ENCODE results near the gene C9orf78.

The C9orf78 gene, protein sequence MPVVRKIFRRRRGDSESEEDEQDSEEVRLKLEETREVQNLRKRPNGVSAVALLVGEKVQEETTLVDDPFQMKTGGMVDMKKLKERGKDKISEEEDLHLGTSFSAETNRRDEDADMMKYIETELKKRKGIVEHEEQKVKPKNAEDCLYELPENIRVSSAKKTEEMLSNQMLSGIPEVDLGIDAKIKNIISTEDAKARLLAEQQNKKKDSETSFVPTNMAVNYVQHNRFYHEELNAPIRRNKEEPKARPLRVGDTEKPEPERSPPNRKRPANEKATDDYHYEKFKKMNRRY

DNA sequence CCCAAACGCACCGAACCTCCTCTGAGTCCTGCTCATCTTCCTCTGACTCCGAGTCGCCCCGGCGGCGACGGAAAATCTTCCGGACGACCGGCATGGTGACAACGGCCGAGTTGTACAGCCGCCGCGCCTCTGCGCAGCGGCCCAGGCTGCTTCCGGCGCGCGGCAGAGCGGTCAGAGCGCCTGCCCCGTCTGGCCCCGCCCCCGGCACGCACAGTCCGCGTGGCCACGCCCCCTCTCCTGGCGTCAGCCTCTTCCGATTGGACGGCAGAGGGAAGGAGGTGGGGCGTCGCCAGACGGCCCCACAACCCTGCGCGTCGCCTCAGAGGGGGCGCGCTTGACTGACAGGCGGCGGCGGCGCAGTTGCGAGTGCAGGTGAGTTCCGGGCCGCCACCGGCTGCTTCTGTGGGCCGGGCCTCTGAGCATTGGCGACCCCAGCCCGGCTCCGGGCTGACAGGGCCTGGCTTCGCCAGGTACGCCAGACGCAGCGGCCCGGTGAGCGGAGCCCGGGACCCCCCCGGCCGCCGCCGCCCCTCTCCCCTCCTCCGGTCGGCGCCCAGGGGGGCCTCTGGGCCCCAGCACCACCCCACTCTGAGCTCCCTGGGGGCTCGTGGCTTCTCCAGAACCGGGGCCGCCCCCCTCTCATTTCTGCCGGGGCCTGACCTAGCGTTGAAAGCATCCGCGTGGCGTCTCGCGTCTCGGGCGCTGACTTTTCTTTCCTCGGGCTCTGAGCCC lies at the start of gene C9orf78, which contains the start of gene USP20:
TSS of gene C9orf78 (minus strand) at position 148 of the 732 bp plus-strand sequence. CDS start at position 94, 54 bp downstream.
TSS of gene USP20 (plus strand) at position 331 of the 732 bp plus-strand sequence. CDS start 17,098 bp downstream, outside the sequence.
- peak within 1 kb of the TSS; percentile 89 for H3K4me3 Mint-ChIP-seq
- H3K36me3 Mint-ChIP-seq = peaks cover 6% of the 10 kb centered on the region
- no peaks in the 10 kb centered on the region for H3K9me3 Mint-ChIP-seq
- H3K27me3 Mint-ChIP-seq = no peaks in the 10 kb centered on the region
- H3K27ac Mint-ChIP-seq = peak within 1 kb of the TSS; percentile 94
- peaks cover 54% of the 10 kb centered on the region for H3K4me1 Mint-ChIP-seq
- peak; percentile 99 for ATAC-seq

DNA sequence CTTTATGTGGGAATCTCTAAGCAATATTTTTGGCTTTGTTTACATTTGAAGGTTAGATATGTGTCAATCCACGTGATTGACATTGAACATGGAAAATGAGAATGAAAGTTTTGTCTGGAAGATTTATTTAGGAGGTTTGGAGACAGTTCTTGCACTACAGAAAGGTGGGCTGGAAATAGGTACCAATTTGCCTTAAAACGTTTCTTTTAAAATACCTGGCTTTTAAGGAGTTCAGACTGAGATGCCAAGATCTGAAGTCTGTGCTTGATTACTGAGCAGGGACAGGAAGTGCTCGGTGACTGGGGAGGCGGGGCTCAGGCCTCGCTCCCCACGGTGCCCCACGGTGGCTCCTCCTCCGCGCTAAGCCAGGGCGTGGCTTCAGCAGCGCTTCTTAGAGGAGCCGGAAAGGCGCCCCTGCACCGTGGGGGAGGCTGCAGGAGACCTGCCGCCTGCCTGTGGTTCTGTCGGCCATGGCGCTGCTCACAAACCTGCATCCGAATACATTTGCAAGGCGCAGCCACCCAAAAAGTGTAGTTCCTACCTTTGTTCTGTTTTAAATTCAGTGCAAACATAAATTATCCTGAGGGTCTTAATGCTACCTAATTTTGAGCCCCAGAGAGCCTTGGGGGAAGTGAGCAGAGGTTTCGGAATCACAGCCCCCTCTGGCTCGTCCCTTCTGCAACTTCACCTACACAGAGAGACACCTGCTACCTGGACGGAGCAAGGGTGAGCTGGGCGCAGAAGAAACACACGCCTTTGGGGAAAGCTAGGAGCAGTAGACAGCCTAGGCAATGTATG lies 49.3 kb upstream of the C9orf78 start:
- peaks cover 21% of the 10 kb centered on the region for H3K36me3 Mint-ChIP-seq

GRCh38 chr9:129881547-129882324 lies 46.7 kb upstream of the C9orf78 start:
- Mint-ChIP-seq H3K36me3 (peaks cover 15% of the 10 kb centered on the region), H3K9me3 (no peaks in the 10 kb centered on the region), H3K4me3 (no peak overlapping the region), H3K27me3 (no peaks in the 10 kb centered on the region), H3K4me1 (peaks cover 37% of the 10 kb centered on the region), H3K27ac (no peak overlapping the region)
- ATAC-seq = no peak

More for the DNA sequence above, 49.3 kb upstream of the C9orf78 start:
- H3K27ac Mint-ChIP-seq = peak overlapping the region; percentile 97
- H3K4me1 Mint-ChIP-seq = peaks cover 58% of the 10 kb centered on the region
- peak; percentile 70 for ATAC-seq
- peak overlapping the region; percentile 90 for H3K4me3 Mint-ChIP-seq
- peaks cover under 1% of the 10 kb centered on the region for H3K9me3 Mint-ChIP-seq
- H3K27me3 Mint-ChIP-seq = no peaks in the 10 kb centered on the region

DNA sequence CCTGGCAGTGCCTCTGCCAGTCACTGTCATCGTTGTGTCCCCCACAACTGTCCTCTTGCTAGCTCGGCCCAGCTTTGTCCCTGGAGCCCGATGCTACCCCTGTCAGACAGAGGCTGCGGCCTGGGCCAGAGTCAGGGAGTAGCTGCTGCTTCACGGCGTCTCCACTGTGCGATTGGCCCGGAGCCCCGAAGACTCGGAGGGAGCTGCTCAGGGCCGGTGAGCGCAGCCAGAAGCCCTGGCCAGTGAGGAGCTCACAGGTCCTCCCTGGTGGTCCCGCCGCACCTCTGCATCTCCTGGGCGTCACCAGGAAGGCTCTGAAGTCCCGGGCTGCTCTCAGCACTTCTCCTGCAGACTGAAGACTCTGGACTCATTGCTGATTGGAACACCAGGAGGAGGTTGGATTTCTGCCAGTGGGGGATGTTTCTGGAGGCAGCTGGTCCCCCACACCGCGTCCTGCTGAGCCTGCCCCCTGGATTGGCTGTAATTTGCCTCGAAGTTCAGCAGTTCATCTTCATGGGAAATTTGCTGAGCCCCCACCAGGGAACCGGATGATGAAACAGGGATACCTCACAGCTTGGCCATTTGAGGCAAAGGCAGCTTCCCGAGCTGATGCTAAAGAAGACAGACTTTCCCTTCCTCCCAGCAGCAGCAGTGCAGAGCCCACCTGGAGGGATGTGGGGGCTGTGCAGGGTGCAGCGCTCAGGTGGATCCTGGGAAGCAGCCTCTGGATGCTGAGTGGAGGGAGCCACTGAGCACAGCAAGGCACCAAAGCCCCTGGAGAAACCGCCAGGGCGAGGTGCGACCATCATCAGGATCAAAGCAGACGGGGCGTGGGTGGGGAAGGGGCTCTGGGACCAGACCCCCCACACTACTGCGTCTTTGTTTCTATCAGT lies 45.8 kb upstream of the C9orf78 start:
- H3K27me3 Mint-ChIP-seq = no peaks in the 10 kb centered on the region
- H3K36me3 Mint-ChIP-seq = peaks cover 15% of the 10 kb centered on the region
- H3K9me3 Mint-ChIP-seq = no peaks in the 10 kb centered on the region
- ATAC-seq = no peak
- no peak overlapping the region for H3K4me3 Mint-ChIP-seq
- peaks cover 31% of the 10 kb centered on the region for H3K4me1 Mint-ChIP-seq
- peak overlapping the region; percentile 48 for H3K27ac Mint-ChIP-seq

- ATAC-seq = no peak
- H3K4me3 Mint-ChIP-seq = no peak overlapping the region
- peaks cover 24% of the 10 kb centered on the region for H3K4me1 Mint-ChIP-seq
- no peaks in the 10 kb centered on the region for H3K9me3 Mint-ChIP-seq
- peak overlapping the region; percentile 48 for H3K27ac Mint-ChIP-seq
- H3K36me3 Mint-ChIP-seq = peaks cover 12% of the 10 kb centered on the region
- no peaks in the 10 kb centered on the region for H3K27me3 Mint-ChIP-seq
Observed at GRCh38 chr9:129879991-129880653, 45.0 kb upstream of the C9orf78 start.

DNA sequence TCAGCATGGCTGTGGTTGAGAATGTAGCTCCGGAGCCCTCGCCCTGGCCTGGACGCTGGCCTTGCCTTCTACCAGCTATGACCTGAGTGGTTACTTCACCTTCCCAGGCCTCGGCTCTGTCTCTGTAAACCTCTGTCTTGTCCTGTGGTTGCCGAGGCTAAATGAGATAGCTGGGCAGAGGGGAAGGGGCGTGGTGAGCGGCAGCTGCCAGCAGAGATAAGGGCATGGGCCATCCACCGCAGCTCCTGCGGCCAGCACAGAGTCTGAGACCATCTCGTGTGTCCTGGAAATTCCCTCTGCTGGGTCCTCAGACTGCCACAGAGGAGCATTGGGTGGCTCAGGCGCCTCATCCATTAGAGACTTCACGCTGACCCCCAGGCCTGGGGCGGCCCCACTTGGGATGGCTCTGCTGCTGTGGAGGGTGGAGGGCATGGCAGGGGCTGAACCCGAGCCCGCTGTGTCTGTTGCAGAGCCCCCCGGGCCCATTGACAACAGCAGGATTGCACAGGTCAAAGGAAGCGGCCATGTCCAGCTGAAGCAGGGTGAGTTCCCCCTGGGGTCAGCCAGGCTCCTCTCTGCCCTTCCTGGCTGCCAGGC lies 44.1 kb upstream of the C9orf78 start:
- no peak overlapping the region for H3K27ac Mint-ChIP-seq
- H3K27me3 Mint-ChIP-seq = no peaks in the 10 kb centered on the region
- no peak overlapping the region for H3K4me3 Mint-ChIP-seq
- H3K4me1 Mint-ChIP-seq = peaks cover 14% of the 10 kb centered on the region
- H3K36me3 Mint-ChIP-seq = peaks cover 13% of the 10 kb centered on the region
- H3K9me3 Mint-ChIP-seq = no peaks in the 10 kb centered on the region
- ATAC-seq = no peak

DNA sequence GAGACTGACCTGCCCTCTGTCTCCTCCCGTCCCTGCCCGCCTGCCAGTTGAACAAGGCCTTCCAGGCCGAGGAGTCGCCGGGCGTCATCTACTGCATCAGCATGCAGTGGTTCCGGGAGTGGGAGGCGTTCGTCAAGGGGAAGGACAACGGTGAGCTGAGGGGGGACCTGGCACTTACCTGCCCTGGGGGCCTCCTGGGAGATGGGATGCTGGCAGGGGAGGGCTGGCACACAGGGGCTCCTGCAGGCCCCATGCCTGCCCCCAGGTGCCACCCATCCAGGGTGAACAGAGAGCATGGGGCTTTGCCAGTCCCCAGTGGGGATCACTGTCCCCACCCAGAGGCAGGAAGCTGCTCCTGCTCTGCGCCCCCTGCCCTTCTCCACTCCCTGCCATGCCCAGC lies 43.2 kb upstream of the C9orf78 start:
- no peak for ATAC-seq
- Mint-ChIP-seq H3K36me3 (peaks cover 22% of the 10 kb centered on the region), H3K4me3 (no peak overlapping the region), H3K27me3 (no peaks in the 10 kb centered on the region), H3K27ac (no peak overlapping the region), H3K9me3 (no peaks in the 10 kb centered on the region), H3K4me1 (peaks cover 9% of the 10 kb centered on the region)

- peaks cover 12% of the 10 kb centered on the region for H3K4me1 Mint-ChIP-seq
- peak; percentile 52 for ATAC-seq
- peaks cover 23% of the 10 kb centered on the region for H3K36me3 Mint-ChIP-seq
- H3K27ac Mint-ChIP-seq = peak overlapping the region; percentile 54
- H3K4me3 Mint-ChIP-seq = no peak overlapping the region
- no peaks in the 10 kb centered on the region for H3K9me3 Mint-ChIP-seq
- no peaks in the 10 kb centered on the region for H3K27me3 Mint-ChIP-seq
Observed at GRCh38 chr9:129876815-129877214, 41.7 kb upstream of the C9orf78 start.

- Mint-ChIP-seq H3K27me3 (no peaks in the 10 kb centered on the region), H3K27ac (no peak overlapping the region), H3K36me3 (peaks cover 31% of the 10 kb centered on the region), H3K4me3 (no peak overlapping the region), H3K9me3 (no peaks in the 10 kb centered on the region), H3K4me1 (peaks cover 22% of the 10 kb centered on the region)
- ATAC-seq = no peak
Observed at GRCh38 chr9:129875687-129876395, 40.8 kb upstream of the C9orf78 start.

DNA sequence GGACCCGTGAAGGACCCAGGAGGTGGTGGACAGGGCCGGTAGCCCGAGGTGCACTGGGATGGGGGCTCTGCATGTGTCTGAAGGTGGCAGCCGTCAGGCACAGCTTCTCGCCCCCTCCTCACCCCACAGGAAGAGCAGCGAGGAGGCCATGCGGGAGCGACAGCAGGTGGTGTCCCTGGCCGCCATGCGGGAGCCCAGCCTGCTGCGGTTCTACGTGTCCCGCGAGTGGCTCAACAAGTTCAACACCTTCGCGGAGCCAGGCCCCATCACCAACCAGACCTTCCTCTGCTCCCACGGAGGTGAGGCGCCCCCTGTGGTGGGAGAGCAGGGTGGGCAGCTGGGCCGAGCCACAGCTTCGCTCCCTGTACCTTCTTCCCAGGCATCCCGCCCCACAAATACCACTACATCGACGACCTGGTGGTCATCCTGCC lies 40.1 kb upstream of the C9orf78 start:
- peaks cover 23% of the 10 kb centered on the region for H3K4me1 Mint-ChIP-seq
- no peaks in the 10 kb centered on the region for H3K27me3 Mint-ChIP-seq
- H3K36me3 Mint-ChIP-seq = peaks cover 34% of the 10 kb centered on the region
- H3K9me3 Mint-ChIP-seq = no peaks in the 10 kb centered on the region
- H3K4me3 Mint-ChIP-seq = no peak overlapping the region
- no peak for ATAC-seq
- H3K27ac Mint-ChIP-seq = no peak overlapping the region

GRCh38 chr9:129874261-129875101 lies 39.4 kb upstream of the C9orf78 start:
- no peak overlapping the region for H3K4me3 Mint-ChIP-seq
- H3K9me3 Mint-ChIP-seq = no peaks in the 10 kb centered on the region
- peaks cover 27% of the 10 kb centered on the region for H3K4me1 Mint-ChIP-seq
- no peaks in the 10 kb centered on the region for H3K27me3 Mint-ChIP-seq
- ATAC-seq = no peak
- no peak overlapping the region for H3K27ac Mint-ChIP-seq
- peaks cover 34% of the 10 kb centered on the region for H3K36me3 Mint-ChIP-seq
